Parathyroid adenoma (tissue), 2 donors: ENCODE measurements around the gene ZSWIM9.

ENCODE experiments used
- H2AFZ ChIP-seq: fragments of 300-600 bp; sonication (generic); one replicate; pipeline ENCODE4 v1.7.0; 2017; ENCODE audit warnings: antibody characterized with exemption, mild to moderate bottlenecking
- H3K27ac ChIP-seq: fragments of 300-600 bp; sonication (generic); one replicate; pipeline ENCODE4 v1.7.0; 2017
- H3K27me3 ChIP-seq: fragments of 300-600 bp; sonication (generic); one replicate; pipeline ENCODE4 v1.7.0; 2017; ENCODE audit warnings: low read length; ENCODE audit not compliant: control insufficient read depth, insufficient read depth
- H3K36me3 ChIP-seq: fragments of 300-600 bp; sonication (generic); one replicate; pipeline ENCODE4 v1.7.0; 2017; ENCODE audit warnings: low read length; ENCODE audit not compliant: control insufficient read depth, insufficient read depth
- H3K4me1 ChIP-seq: fragments of 300-600 bp; sonication (generic); one replicate; pipeline ENCODE4 v1.7.0; 2017; ENCODE audit warnings: control low read depth
- H3K4me2 ChIP-seq: fragments of 300-600 bp; sonication (generic); one replicate; pipeline ENCODE4 v1.7.0; 2017; ENCODE audit warnings: low read length
- H3K4me3 ChIP-seq: fragments of 300-600 bp; sonication (generic); one replicate; pipeline ENCODE4 v1.7.0; 2017; ENCODE audit warnings: low read depth, low read length
- H3K79me2 ChIP-seq: fragments of 300-600 bp; sonication (generic); one replicate; pipeline ENCODE4 v1.7.0; 2017; ENCODE audit warnings: control low read depth
- H3K9ac ChIP-seq: fragments of 300-600 bp; sonication (generic); one replicate; pipeline ENCODE4 v1.7.0; 2017; ENCODE audit warnings: mild to moderate bottlenecking
- H3K9me3 ChIP-seq: fragments of 300-600 bp; sonication (generic); one replicate; pipeline ENCODE4 v1.7.0; 2017; ENCODE audit warnings: low read length; ENCODE audit not compliant: control insufficient read depth
- TF ChIP-seq, protein P1 (sequence below): fragments of 300-600 bp; sonication (generic); IDR thresholded peaks from one replicate; pipeline ENCODE4 v1.7.0; 2017; ENCODE audit warnings: antibody characterized with exemption, mild to moderate bottlenecking
- donor health status: primary hyperparathyroidism.

The ZSWIM9 gene

DNA sequence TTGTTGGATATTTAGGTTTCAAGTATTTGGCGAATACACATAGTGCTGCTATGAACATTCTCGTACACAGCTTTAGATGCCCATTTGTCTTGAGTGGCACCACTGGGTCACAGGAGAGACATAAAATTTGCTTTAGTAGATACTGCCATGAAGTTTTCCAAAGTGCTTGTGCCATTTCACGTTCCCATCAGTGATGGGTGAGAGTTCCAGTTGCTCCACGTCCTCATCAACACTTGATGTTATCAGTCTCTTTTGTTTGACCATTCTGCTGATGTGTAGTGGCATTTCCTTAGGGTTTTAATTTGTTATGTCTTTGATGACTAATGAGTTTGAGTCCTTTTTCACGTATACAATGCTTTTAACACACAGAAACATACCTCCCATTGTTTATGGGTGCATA, 11.0 kb downstream of the ZSWIM9 start:
- Histone ChIP-seq H3K4me2 (no peak overlapping the region), H3K4me3 (no peak overlapping the region), H2AFZ (no peak overlapping the region), H3K9ac (no peak overlapping the region), H3K79me2 (no peaks in the 10 kb centered on the region), H3K27ac (no peak overlapping the region), H3K27me3 (no peaks in the 10 kb centered on the region), H3K36me3 (no peaks in the 10 kb centered on the region), H3K9me3 (no peaks in the 10 kb centered on the region), H3K4me1 (no peaks in the 10 kb centered on the region)
- TF ChIP-seq, protein P1, sequence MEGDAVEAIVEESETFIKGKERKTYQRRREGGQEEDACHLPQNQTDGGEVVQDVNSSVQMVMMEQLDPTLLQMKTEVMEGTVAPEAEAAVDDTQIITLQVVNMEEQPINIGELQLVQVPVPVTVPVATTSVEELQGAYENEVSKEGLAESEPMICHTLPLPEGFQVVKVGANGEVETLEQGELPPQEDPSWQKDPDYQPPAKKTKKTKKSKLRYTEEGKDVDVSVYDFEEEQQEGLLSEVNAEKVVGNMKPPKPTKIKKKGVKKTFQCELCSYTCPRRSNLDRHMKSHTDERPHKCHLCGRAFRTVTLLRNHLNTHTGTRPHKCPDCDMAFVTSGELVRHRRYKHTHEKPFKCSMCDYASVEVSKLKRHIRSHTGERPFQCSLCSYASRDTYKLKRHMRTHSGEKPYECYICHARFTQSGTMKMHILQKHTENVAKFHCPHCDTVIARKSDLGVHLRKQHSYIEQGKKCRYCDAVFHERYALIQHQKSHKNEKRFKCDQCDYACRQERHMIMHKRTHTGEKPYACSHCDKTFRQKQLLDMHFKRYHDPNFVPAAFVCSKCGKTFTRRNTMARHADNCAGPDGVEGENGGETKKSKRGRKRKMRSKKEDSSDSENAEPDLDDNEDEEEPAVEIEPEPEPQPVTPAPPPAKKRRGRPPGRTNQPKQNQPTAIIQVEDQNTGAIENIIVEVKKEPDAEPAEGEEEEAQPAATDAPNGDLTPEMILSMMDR, result no peak

DNA sequence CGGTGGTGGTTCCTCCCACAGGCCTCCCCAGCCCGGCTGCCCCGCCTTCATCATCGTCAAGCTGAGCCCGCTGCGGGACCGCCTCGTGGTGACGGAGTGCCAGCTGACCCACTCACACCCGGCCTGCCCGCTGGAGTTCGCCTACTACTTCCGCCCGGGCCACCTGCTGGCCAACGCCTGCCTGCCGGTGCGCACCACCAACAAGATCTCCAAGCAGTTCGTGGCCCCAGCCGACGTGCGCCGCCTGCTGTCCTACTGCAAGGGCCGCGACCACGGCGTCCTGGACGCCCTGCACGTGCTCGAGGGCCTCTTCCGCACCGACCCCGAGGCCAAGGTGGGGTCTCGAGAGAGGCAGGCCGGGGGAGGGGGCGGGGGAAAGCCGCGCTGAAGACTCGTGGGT, 12.0 kb downstream of the ZSWIM9 start:
- TF ChIP-seq, protein P1, result no peak
- Histone ChIP-seq H3K9ac (no peak overlapping the region), H3K9me3 (no peaks in the 10 kb centered on the region), H3K4me1 (no peaks in the 10 kb centered on the region), H3K4me3 (no peak overlapping the region), H2AFZ (no peak overlapping the region), H3K4me2 (no peak overlapping the region), H3K27me3 (no peaks in the 10 kb centered on the region), H3K79me2 (no peaks in the 10 kb centered on the region), H3K36me3 (no peaks in the 10 kb centered on the region), H3K27ac (no peak overlapping the region)

DNA sequence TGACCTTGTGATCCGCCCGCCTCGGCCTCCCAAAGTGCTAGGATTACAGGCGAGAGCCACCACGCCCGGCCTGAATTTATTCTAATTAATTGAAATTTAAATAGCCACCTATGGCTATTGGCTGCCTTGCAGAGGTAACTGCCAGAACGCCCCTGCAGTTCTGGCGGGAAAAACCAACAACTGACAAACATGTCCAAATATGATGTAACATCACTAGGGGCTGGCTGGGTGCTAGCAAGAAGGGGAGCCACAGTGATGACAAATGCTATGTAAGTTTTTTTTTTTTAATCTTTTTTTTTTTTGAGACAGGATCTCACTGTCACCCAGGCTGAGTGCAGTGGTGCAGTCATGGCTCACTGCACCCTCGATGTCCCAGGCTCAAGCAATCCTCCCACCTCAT, 12.9 kb downstream of the ZSWIM9 start:
- Histone ChIP-seq H3K4me2 (no peak overlapping the region), H3K4me3 (no peak overlapping the region), H2AFZ (no peak overlapping the region), H3K9me3 (no peaks in the 10 kb centered on the region), H3K4me1 (no peaks in the 10 kb centered on the region), H3K36me3 (no peaks in the 10 kb centered on the region), H3K27me3 (no peaks in the 10 kb centered on the region), H3K27ac (no peak overlapping the region), H3K79me2 (no peaks in the 10 kb centered on the region), H3K9ac (no peak overlapping the region)
- TF ChIP-seq, protein P1, result no peak

DNA sequence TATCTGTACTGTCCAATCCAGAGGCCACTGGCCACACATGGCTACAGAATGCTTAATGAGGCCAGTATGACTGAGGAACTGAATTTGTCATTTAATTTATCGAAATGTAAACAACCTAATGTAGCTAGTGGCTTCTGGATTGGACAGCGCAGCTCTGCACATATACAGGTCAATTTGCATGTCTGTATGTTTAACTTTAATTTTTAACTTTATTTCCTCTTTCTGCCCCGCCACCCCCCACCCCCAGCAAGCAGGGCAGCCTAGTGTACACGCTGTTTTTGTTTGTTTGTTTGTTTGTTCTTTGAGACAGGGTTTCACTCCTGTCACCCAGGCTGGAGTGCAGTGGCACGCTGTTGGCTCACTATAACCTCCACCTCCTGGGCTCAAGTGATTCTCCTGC, 15.5 kb downstream of the ZSWIM9 start:
- no peak overlapping the region for H3K9ac ChIP-seq
- TF ChIP-seq, protein P1, result no peak
- H3K27me3 ChIP-seq, result no peaks in the 10 kb centered on the region

DNA sequence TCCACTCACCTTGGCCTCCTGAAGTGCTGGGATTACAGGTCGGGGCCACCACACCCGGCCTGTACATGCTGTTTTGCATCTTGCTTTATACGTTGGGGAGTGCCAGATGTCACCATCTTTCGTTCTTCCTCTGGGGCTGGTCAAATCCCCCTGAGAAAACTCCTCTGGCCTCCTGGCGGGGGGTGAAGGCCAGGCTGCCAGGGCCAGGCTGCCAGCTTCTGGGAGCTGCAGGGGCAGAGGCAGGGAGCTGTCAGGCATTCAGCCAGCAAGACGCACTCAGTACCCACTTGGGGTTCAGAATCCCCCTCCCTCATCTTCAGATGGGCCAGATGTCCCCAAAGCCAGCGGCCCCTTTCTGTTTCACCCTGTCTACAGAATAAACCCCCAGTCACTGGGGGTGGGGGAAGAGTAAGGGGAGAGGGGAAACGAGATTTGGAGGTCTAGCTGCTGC, 16.1 kb downstream of the ZSWIM9 start:
- Histone ChIP-seq H3K4me2 (no peak overlapping the region), H3K4me3 (no peak overlapping the region), H3K9me3 (no peaks in the 10 kb centered on the region), H3K27ac (no peak overlapping the region), H3K36me3 (no peaks in the 10 kb centered on the region), H2AFZ (no peak overlapping the region), H3K9ac (no peak overlapping the region), H3K27me3 (no peaks in the 10 kb centered on the region), H3K79me2 (no peaks in the 10 kb centered on the region), H3K4me1 (no peaks in the 10 kb centered on the region)
- TF ChIP-seq, protein P1, result no peak

More for the DNA sequence above, 15.5 kb downstream of the ZSWIM9 start:
- no peak overlapping the region for H3K4me2 ChIP-seq
- no peak overlapping the region for H2AFZ ChIP-seq
- H3K36me3 ChIP-seq, result no peaks in the 10 kb centered on the region
- no peaks in the 10 kb centered on the region for H3K79me2 ChIP-seq
- H3K27ac ChIP-seq, result no peak overlapping the region
- H3K9me3 ChIP-seq, result no peaks in the 10 kb centered on the region
- no peak overlapping the region for H3K4me3 ChIP-seq
- H3K4me1 ChIP-seq, result no peaks in the 10 kb centered on the region
